Thoracic aorta (tissue), 2 donors: Measurements from ENCODE around the gene FAT1. TPM values are rescaled to one million over a fixed set of nuclear protein-coding genes. Genes with fewer than 3 reads are reported as not detected.

Experiments used
- ATAC-seq: fragments of 150-250 bp; one replicate; pipeline ENCODE4 v1.8.0; 2017; ENCODE audit warnings: low read depth; ENCODE audit not compliant: insufficient number of reproducible peaks, low FRiP score
- DNase-seq: peaks from one replicate; pipeline ENCODE4 v3.0.0-alpha.2; 2020; ENCODE audit warnings: low spot score
- H3K27ac ChIP-seq, 2 donors: fragments of 200-600 bp; sonication (generic); 1 replicate in 1 of 2; 2 replicates in 1 of 2; pipeline ENCODE4 v1.5.1; 2016; ENCODE audit warnings: mild to moderate bottlenecking in 2 of 2, moderate library complexity in 2 of 2
- H3K27me3 ChIP-seq: fragments of 200-600 bp; sonication (generic); replicated peaks from 2 replicates; pipeline ENCODE4 v1.6.0; 2016; ENCODE audit warnings: mild to moderate bottlenecking; ENCODE audit not compliant: insufficient read depth
- H3K36me3 ChIP-seq: fragments of 200-600 bp; sonication (generic); one replicate; pipeline ENCODE4 v1.5.1; 2016
- H3K4me1 ChIP-seq, 2 donors: fragments of 200-600 bp; sonication (generic); 1 replicate in 1 of 2; 2 replicates in 1 of 2; pipeline versions ENCODE4 v1.5.1 to v1.6.0; 2016; ENCODE audit warnings: low read depth in 2 of 2, mild to moderate bottlenecking in 1 of 2; ENCODE audit not compliant: control insufficient read depth in 1 of 2
- H3K4me3 ChIP-seq: fragments of 200-600 bp; sonication (generic); 2 replicates; pipeline ENCODE4 v1.5.1; 2016; ENCODE audit warnings: mild to moderate bottlenecking
- H3K9me3 ChIP-seq: fragments of 200-600 bp; sonication (generic); 2 replicates; pipeline ENCODE4 v1.5.1; 2016
- CTCF ChIP-seq: fragments of 200-600 bp; sonication (generic); IDR thresholded peaks from one replicate; pipeline ENCODE4 v1.5.1; 2019; ENCODE audit warnings: antibody characterized with exemption
- total RNA-seq, 2 donors: library from RNA; depleted of rRNA; stranded (reverse); fragments of >200 nt; gene quantifications; one replicate each; pipeline versions ENCODE4 v1.1.0 to v1.2.3, GENCODE V29; 2016

Gene FAT1
- total RNA-seq, 2 donors from 2014 or later: 106 to 117 TPM

GRCh38 chr4:186749611-186750281 lies 26.1 kb upstream of the FAT1 start:
- no peaks in the 10 kb centered on the region for H3K27me3 ChIP-seq
- no peak for DNase-seq
- ATAC-seq: no peak
- no peak overlapping the region for H3K4me3 ChIP-seq
- no peaks in the 10 kb centered on the region for H3K36me3 ChIP-seq
- H3K4me1 ChIP-seq: no peaks in the 10 kb centered on the region
- H3K9me3 ChIP-seq: no peaks in the 10 kb centered on the region
- no peak overlapping the region for H3K27ac ChIP-seq
- TF ChIP-seq CTCF: no peak

GRCh38 chr4:186746581-186746980 lies 22.9 kb upstream of the FAT1 start:
- TF ChIP-seq CTCF: no peak
- no peak for DNase-seq
- no peak for ATAC-seq
- H3K36me3 ChIP-seq: no peaks in the 10 kb centered on the region
- no peak overlapping the region for H3K27ac ChIP-seq
- no peaks in the 10 kb centered on the region for H3K4me1 ChIP-seq
- H3K9me3 ChIP-seq: no peaks in the 10 kb centered on the region
- H3K27me3 ChIP-seq: no peaks in the 10 kb centered on the region
- H3K4me3 ChIP-seq: no peak overlapping the region

GRCh38 chr4:186743261-186743660 lies 19.6 kb upstream of the FAT1 start:
- H3K4me1 ChIP-seq: no peaks in the 10 kb centered on the region

GRCh38 chr4:186740822-186741221 lies 17.2 kb upstream of the FAT1 start:
- H3K9me3 ChIP-seq: no peaks in the 10 kb centered on the region
- H3K4me3 ChIP-seq: no peak overlapping the region
- no peaks in the 10 kb centered on the region for H3K27me3 ChIP-seq
- ATAC-seq (no peak), DNase-seq (no peak)
- no peak overlapping the region for H3K27ac ChIP-seq
- H3K4me1 ChIP-seq: no peaks in the 10 kb centered on the region
- no peak for TF ChIP-seq CTCF
- H3K36me3 ChIP-seq: no peaks in the 10 kb centered on the region

More at GRCh38 chr4:186743261-186743660, 19.6 kb upstream of the FAT1 start:
- Histone ChIP-seq H3K9me3 (no peaks in the 10 kb centered on the region), H3K27ac (no peak overlapping the region), H3K36me3 (no peaks in the 10 kb centered on the region), H3K27me3 (no peaks in the 10 kb centered on the region), H3K4me3 (peak overlapping the region; percentile 18)
- no peak for ATAC-seq
- TF ChIP-seq CTCF: no peak
- DNase-seq: no peak

GRCh38 chr4:186739802-186740434 lies 16.3 kb upstream of the FAT1 start:
- Histone ChIP-seq H3K4me3 (no peak overlapping the region), H3K4me1 (no peaks in the 10 kb centered on the region), H3K27ac (no peak overlapping the region), H3K9me3 (no peaks in the 10 kb centered on the region), H3K27me3 (no peaks in the 10 kb centered on the region), H3K36me3 (no peaks in the 10 kb centered on the region)
- no peak for TF ChIP-seq CTCF
- DNase-seq (no peak), ATAC-seq (no peak)
